ENCODE measurements around the gene KRT3. TPM values are rescaled to one million over a fixed set of nuclear protein-coding genes. Genes with fewer than 3 reads are reported as not detected.
"Not testable (repeated sequence)": the region's sequence is repeated elsewhere in the genome, so short reads cannot be mapped to it uniquely, and the experiment has no call there.

The KRT3 gene
- total RNA-seq, 1 donor from 2014 or later = not detected

DNA sequence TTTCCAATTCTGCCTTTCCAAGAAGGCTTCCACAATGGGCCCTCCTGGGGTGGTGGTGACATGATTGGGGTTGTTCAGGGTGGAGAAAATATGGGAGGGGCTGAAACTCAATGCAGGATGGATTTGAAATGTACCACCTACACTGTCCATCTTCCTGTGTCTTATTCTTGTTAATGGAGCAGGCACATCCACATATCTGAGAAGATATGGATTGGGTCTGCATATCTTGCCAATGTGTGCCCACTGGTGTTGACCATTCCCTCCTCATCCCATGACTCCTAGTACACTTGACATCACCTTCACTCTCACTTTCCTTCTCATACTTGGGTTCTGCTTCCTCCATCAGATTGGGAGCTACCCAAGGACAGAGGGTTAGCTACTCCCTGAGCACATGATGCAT lies 26.0 kb downstream of the KRT3 start:
- Mint-ChIP-seq H3K27me3 (ENCODE audit: low read depth) (peaks cover 6% of the 10 kb centered on the region), H3K4me1 (ENCODE audit: low read depth) (no peaks in the 10 kb centered on the region), H3K9me3 (no peaks in the 10 kb centered on the region), H3K36me3 (ENCODE audit: low read depth) (no peaks in the 10 kb centered on the region), H3K4me3 (ENCODE audit: low read depth) (no peak overlapping the region), H3K27ac (no peak overlapping the region)
- intact Hi-C loops (cut with micrococcal nuclease) = no loop called here
- no peak for DNase-seq (ENCODE audit: low spot score)

DNA sequence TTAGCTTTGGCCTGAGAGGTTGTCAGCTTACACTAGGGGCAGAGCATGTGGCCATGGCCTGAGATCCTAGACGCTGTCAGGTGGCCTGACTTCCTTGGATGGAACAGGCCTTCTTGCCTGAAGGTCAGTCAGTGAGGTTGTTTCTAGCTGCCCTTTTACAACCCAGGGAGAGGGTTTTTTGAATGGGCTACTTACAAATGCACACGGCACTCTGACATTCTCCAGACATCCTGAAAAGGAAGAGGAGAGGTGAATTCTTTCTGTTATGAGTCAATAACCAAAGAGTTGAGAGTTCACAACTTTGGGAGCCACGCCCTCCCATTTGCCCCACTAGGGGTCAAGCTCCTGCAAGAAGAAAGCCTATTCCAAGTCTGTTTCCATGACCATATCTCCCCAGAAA lies 26.6 kb downstream of the KRT3 start:
- peaks cover 6% of the 10 kb centered on the region for H3K27me3 Mint-ChIP-seq (ENCODE audit: low read depth)
- no peaks in the 10 kb centered on the region for H3K9me3 Mint-ChIP-seq
- DNase-seq (ENCODE audit: low spot score) = no peak
- intact Hi-C loops (cut with micrococcal nuclease) = no loop called here
- H3K4me3 Mint-ChIP-seq (ENCODE audit: low read depth) = no peak overlapping the region
- no peaks in the 10 kb centered on the region for H3K4me1 Mint-ChIP-seq (ENCODE audit: low read depth)
- H3K27ac Mint-ChIP-seq = no peak overlapping the region
- H3K36me3 Mint-ChIP-seq (ENCODE audit: low read depth) = no peaks in the 10 kb centered on the region

DNA sequence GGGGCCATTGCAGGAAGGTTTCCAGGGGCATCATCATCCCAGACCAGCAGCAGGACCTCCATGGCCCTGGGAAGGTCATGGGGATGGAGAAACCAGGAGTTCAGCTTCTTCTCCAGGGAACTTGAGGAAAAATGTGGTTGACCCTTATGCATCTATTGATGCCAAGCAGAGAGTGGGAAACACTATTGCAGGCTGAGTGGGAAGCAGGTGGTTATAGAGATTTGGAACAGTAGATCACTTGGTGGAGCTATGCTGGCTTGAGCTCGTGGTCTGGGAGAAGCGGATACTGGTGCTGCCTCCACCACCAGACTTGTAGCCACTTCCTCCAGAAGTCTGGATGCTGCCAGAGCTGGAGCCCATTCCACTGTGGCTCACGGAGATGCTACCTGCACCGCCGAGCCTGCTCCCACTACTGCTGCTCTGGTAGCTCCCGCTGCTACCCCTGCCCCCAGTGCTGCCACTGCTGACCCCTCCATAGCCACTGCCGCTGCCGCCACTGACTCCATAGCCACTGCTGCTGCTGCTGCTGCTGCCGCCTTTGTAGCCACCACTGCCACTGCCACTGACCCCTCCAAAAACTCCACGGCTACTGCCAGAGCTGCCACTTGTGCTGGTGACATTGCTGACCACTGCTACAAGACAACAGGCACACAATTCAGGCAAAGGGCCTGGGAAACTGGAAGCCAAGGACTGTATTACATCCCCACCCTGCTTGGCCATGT lies 27.3 kb downstream of the KRT3 start:
- DNase-seq (ENCODE audit: low spot score) = no peak
- H3K36me3 Mint-ChIP-seq (ENCODE audit: low read depth) = no peaks in the 10 kb centered on the region
- H3K27me3 Mint-ChIP-seq (ENCODE audit: low read depth) = peaks cover 6% of the 10 kb centered on the region
- no peak overlapping the region for H3K27ac Mint-ChIP-seq
- no peaks in the 10 kb centered on the region for H3K9me3 Mint-ChIP-seq
- intact Hi-C loops (cut with micrococcal nuclease) = no loop called here
- no peaks in the 10 kb centered on the region for H3K4me1 Mint-ChIP-seq (ENCODE audit: low read depth)
- no peak overlapping the region for H3K4me3 Mint-ChIP-seq (ENCODE audit: low read depth)

DNA sequence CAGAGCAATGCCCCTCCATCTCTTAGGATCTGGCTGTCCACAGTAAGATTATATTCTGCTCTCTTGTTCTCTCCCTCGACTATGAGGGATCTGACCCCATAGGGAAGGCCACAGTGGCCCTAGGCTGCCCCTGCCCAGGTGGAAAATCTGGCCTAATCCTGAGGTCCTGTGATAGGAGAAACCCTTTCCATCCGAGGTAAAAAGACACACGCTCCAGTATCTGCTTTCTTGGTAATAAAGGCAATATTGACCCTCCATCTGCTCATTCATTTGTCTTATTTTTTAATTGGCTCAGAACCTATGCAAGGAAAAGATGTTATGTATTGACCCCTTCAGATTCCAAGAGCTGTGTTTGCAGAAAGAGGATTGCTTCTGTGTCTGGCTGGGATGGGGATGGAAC lies 28.5 kb downstream of the KRT3 start:
- Mint-ChIP-seq H3K9me3 (no peaks in the 10 kb centered on the region), H3K4me1 (ENCODE audit: low read depth) (no peaks in the 10 kb centered on the region), H3K27me3 (ENCODE audit: low read depth) (peaks cover 6% of the 10 kb centered on the region), H3K27ac (no peak overlapping the region), H3K4me3 (ENCODE audit: low read depth) (no peak overlapping the region), H3K36me3 (ENCODE audit: low read depth) (no peaks in the 10 kb centered on the region)
- DNase-seq (ENCODE audit: low spot score) = no peak
- intact Hi-C loops (cut with micrococcal nuclease) = no loop called here

DNA sequence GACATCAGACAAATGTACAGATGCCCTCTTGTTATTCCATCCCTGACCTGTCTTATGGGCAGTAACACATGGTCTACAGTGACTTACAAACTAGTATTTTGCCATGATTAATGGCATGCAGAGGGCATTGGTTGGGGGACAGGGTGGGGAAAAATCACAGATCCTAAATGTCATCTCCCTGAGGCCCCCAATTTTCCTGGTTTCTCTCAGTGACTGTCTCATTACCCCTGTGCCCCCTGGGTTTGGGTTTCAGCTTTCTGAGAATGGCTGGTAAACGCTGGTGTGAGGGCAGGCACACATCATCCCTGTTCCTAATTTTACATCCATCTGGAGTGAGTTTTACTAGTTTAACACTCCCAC lies 28.9 kb downstream of the KRT3 start:
- intact Hi-C loops (cut with micrococcal nuclease) = no loop called here
- H3K4me1 Mint-ChIP-seq (ENCODE audit: low read depth) = no peaks in the 10 kb centered on the region
- H3K9me3 Mint-ChIP-seq = no peaks in the 10 kb centered on the region
- no peaks in the 10 kb centered on the region for H3K36me3 Mint-ChIP-seq (ENCODE audit: low read depth)
- H3K27ac Mint-ChIP-seq = no peak overlapping the region
- no peak for DNase-seq (ENCODE audit: low spot score)
- peaks cover 6% of the 10 kb centered on the region for H3K27me3 Mint-ChIP-seq (ENCODE audit: low read depth)
- H3K4me3 Mint-ChIP-seq (ENCODE audit: low read depth) = no peak overlapping the region

DNA sequence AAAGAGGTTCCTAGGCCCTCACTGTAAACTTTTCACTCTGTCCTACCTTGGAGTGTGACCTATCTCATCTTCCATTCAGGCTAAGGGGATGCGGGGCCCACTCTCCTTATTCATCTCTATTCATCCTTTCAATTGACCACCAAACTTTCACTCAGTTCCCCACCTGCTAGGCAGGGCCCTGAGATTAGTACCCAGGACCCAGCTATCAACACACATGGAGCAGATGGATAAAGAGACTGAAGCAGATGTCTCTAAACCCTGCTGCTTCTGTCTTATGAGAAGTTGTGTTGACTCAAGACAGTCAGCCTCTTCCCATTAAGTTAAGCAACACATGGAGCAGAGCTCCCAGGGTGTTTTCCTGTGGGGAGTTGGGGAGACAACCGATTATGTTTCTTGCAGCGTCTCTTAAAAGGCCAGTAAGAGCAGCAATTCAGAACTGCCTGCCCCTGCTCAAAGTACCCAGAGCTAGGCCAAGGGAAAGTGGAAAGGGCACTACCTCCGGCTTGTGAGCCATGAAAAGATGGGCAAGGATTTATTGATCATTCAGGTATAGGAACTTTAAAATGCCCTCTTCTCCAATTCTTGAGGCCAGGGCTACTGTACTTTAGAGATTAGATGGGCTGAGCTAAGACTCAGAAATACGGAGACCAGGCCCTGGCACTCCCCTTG lies 29.4 kb downstream of the KRT3 start:
- intact Hi-C loops (cut with micrococcal nuclease) = no loop called here
- H3K4me1 Mint-ChIP-seq (ENCODE audit: low read depth) = no peaks in the 10 kb centered on the region
- H3K27ac Mint-ChIP-seq = no peak overlapping the region
- H3K9me3 Mint-ChIP-seq = no peaks in the 10 kb centered on the region
- DNase-seq (ENCODE audit: low spot score) = no peak
- no peaks in the 10 kb centered on the region for H3K36me3 Mint-ChIP-seq (ENCODE audit: low read depth)
- no peak overlapping the region for H3K4me3 Mint-ChIP-seq (ENCODE audit: low read depth)
- peaks cover 6% of the 10 kb centered on the region for H3K27me3 Mint-ChIP-seq (ENCODE audit: low read depth)

DNA sequence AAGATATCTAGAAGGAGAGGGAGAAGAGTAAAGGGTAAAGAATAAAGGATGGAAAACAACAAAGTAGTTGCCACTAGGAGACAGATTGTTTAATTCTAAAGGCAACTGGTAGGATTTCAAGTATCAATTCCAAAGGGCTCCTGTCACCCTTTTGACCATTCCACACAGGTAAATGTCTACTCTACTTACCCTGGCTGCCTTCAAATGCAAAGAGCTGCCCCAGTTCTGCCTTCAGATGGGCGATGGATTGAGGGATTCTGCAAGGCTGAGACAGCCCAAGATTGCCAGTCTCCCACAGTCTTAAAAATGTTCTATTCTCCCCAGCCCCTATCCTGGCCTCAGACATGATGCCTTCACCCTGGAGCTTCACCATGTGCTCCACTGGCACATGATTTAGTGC lies 30.2 kb downstream of the KRT3 start:
- DNase-seq (ENCODE audit: low spot score) = no peak
- intact Hi-C loops (cut with micrococcal nuclease) = no loop called here
- Mint-ChIP-seq H3K9me3 (peaks cover 4% of the 10 kb centered on the region), H3K4me3 (ENCODE audit: low read depth) (no peak overlapping the region), H3K36me3 (ENCODE audit: low read depth) (peaks cover 3% of the 10 kb centered on the region), H3K27ac (no peak overlapping the region), H3K4me1 (ENCODE audit: low read depth) (no peaks in the 10 kb centered on the region), H3K27me3 (ENCODE audit: low read depth) (peaks cover 1% of the 10 kb centered on the region)

DNA sequence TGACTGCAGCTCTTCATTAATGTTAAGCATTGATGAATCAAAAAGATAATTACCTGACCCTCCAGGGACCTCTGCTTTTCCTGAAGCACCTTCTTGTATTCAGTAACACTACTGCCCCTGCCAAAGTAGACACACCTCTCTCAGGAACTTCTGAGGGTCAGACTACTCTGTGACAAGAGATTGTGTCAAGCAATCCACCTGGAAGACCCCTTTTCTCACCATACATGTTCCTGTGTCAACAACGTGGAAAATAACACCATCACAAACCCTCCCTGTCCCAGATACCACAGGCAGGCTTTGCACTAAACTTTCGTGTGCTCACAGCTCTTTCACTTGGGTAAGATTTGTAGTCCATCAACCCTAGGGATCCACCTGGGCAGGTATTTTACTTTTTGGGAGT lies 31.9 kb downstream of the KRT3 start:
- Mint-ChIP-seq H3K27me3 (ENCODE audit: low read depth) (peaks cover 1% of the 10 kb centered on the region), H3K4me1 (ENCODE audit: low read depth) (no peaks in the 10 kb centered on the region), H3K27ac (no peak overlapping the region), H3K9me3 (peaks cover 5% of the 10 kb centered on the region), H3K36me3 (ENCODE audit: low read depth) (peaks cover 4% of the 10 kb centered on the region), H3K4me3 (ENCODE audit: low read depth) (no peak overlapping the region)
- intact Hi-C loops (cut with micrococcal nuclease) = no loop called here
- DNase-seq (ENCODE audit: low spot score) = no peak

DNA sequence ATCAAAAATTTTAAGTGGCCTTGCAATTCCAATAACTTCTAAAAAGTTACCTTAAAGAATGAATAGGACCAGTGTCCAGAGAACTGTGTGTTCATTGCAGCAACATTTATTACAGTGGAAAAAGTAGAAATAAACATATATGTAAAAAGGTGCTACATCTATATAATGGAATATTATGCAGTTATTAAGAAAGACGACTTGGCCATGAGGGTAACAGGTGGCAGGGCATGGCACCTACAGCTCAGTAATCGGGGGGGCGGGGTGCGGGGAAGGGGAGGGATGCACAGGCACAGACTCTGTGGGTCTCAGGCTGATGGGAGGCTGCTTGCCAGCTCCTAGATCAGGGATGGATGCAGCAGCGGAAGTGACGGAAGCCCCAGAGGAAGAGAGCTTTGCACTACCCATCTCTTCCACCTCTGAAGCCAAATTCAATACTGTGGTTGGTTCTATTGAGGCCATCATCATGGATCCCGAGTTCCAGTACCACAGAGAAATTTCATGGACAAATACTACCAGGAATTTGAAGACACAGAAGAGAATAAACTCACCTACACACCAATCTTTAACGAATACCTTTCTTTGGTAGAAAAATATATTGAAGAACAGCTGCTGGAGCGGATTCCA lies 32.8 kb downstream of the KRT3 start:
- Mint-ChIP-seq H3K9me3 (peaks cover 5% of the 10 kb centered on the region), H3K36me3 (ENCODE audit: low read depth) (peaks cover 4% of the 10 kb centered on the region), H3K4me1 (ENCODE audit: low read depth) (no peaks in the 10 kb centered on the region), H3K27me3 (ENCODE audit: low read depth) (peaks cover 5% of the 10 kb centered on the region), H3K4me3 (ENCODE audit: low read depth) (no peak overlapping the region), H3K27ac (no peak overlapping the region)
- no peak for DNase-seq (ENCODE audit: low spot score)
- intact Hi-C loops (cut with micrococcal nuclease) = no loop called here

DNA sequence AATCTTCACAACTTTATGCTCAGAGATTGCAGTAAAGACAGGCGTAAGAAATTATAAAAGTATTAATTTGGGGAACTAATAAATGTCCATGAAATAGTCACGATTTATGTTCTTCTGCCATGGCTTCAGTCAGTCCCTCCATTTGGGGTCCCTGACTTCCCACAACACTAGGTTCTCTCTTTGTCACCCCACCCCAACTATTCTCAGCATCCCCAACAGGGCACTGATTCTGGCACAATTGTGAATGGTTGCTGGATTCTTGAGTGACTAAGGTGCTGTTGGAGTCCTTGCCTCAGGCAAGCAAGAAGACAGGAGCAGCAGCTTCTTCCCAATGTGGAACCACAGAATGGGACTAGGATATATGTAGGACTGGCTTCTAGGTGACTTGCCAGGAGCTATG lies 34.1 kb downstream of the KRT3 start:
- intact Hi-C loops (cut with micrococcal nuclease) = no loop called here
- peaks cover 4% of the 10 kb centered on the region for H3K36me3 Mint-ChIP-seq (ENCODE audit: low read depth)
- peaks cover 5% of the 10 kb centered on the region for H3K27me3 Mint-ChIP-seq (ENCODE audit: low read depth)
- peaks cover 5% of the 10 kb centered on the region for H3K9me3 Mint-ChIP-seq
- H3K4me3 Mint-ChIP-seq (ENCODE audit: low read depth) = no peak overlapping the region
- H3K4me1 Mint-ChIP-seq (ENCODE audit: low read depth) = no peaks in the 10 kb centered on the region
- H3K27ac Mint-ChIP-seq = no peak overlapping the region
- DNase-seq (ENCODE audit: low spot score) = no peak

DNA sequence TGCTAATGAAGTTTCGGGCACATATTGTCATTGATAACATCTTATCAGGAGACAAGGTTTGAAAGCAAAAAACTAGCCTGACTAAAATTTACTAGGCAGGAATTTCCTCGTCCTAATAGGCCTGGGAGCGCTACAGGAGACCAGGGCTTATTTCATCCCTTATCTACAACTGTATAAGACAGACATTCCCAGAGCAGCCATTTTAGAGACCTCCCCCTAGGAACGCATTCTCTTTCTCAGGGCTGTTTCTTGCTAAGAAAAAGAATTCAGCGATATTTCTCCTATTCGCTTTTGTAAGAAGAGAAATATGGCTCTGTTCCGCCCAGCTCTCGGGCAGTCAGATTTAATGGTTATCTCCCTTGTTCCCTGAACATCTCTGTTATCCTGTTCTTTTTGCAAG lies 34.7 kb downstream of the KRT3 start:
- DNase-seq (ENCODE audit: low spot score); intact Hi-C loops (cut with micrococcal nuclease); H3K36me3 Mint-ChIP-seq (ENCODE audit: low read depth); H3K9me3 Mint-ChIP-seq; H3K4me1 Mint-ChIP-seq (ENCODE audit: low read depth); H3K27me3 Mint-ChIP-seq (ENCODE audit: low read depth); H3K27ac Mint-ChIP-seq; H3K4me3 Mint-ChIP-seq (ENCODE audit: low read depth): not testable (repeated sequence)

DNA sequence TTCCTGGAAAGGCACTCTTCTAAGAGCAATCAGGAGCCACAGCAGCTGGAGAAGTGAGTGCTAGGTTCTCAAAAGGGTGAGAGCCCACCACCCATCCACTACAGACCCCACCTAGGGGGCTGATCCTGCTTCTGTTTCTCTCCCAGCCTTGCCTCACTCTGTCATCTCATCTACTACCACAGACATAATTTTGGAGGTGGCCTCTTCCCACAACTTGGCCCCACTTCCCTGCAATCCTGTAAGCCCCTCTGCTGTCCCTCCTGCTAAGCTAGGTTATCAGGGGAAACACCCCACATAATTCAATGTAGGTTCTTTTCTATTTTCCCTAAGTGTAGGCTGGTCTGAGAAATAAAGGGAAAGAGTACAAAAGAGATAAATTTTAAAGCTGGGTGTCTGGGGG lies 35.3 kb downstream of the KRT3 start:
- intact Hi-C loops (cut with micrococcal nuclease) = no loop called here
- Mint-ChIP-seq H3K9me3 (peaks cover 5% of the 10 kb centered on the region), H3K27me3 (ENCODE audit: low read depth) (peaks cover 4% of the 10 kb centered on the region), H3K27ac (no peak overlapping the region), H3K4me1 (ENCODE audit: low read depth) (no peaks in the 10 kb centered on the region), H3K36me3 (ENCODE audit: low read depth) (peaks cover 4% of the 10 kb centered on the region), H3K4me3 (ENCODE audit: low read depth) (no peak overlapping the region)
- DNase-seq (ENCODE audit: low spot score) = no peak

DNA sequence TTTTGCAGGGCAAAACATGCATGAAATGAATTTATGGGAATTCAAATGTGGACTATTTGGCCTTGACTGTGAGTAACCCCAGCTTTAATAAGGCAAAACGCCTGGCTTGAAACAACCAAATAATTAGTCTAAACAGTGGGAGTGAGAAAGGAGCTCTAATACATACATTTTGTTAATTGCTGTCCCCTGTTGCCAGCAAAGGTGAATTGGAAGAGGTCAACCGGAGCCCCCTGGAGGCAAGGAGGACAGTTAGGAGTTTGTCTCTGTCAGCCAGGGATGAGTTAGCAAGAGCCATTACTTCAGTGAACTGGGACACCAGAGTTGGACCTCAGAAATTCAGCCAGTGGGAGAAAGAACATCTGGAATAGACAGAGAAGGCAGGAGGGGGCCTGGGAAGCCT lies 36.2 kb downstream of the KRT3 start:
- DNase-seq (ENCODE audit: low spot score) = no peak
- no peak overlapping the region for H3K27ac Mint-ChIP-seq
- H3K9me3 Mint-ChIP-seq = peaks cover 5% of the 10 kb centered on the region
- peaks cover 6% of the 10 kb centered on the region for H3K27me3 Mint-ChIP-seq (ENCODE audit: low read depth)
- H3K4me3 Mint-ChIP-seq (ENCODE audit: low read depth) = no peak overlapping the region
- intact Hi-C loops (cut with micrococcal nuclease) = no loop called here
- peaks cover 4% of the 10 kb centered on the region for H3K36me3 Mint-ChIP-seq (ENCODE audit: low read depth)
- no peaks in the 10 kb centered on the region for H3K4me1 Mint-ChIP-seq (ENCODE audit: low read depth)
